HepG2 (cell line): Measurements from ENCODE around the gene NDUFC1. TPM values are rescaled to one million over a fixed set of nuclear protein-coding genes. Genes with fewer than 3 reads are reported as not detected.
A peak's percentile ranks its signal among the peaks of the same experiment; 100 is the strongest.

ENCODE experiments used
- EEA1 ChIP-seq: sonication (generic); formaldehyde crosslinking; IDR thresholded peaks from 2 replicates; pipeline ENCODE4 v1.5.1; 2020; ENCODE audit warnings: mild to moderate bottlenecking, missing genetic modification reagents, borderline replicate concordance
- HDAC2 ChIP-seq: sonication (generic); formaldehyde crosslinking; IDR thresholded peaks from 2 replicates; pipeline ENCODE4 v1.4.0; 2020; ENCODE audit warnings: missing genetic modification reagents
- HNRNPL ChIP-seq: fragments of 200-400 bp; formaldehyde crosslinking; IDR thresholded peaks from 2 replicates; pipeline ENCODE4 v1.6.1; 2017; ENCODE audit warnings: mild to moderate bottlenecking, low read depth, low read length
- KAT7 ChIP-seq: IDR thresholded peaks from 2 replicates; pipeline ENCODE4 v1.6.1; 2018; ENCODE audit warnings: borderline replicate concordance, missing compliant biosample characterization
- KDM2A ChIP-seq: sonication (generic); formaldehyde crosslinking; IDR thresholded peaks from 2 replicates; pipeline ENCODE4 v1.4.0; 2020; ENCODE audit warnings: low read depth, missing genetic modification reagents, borderline replicate concordance
- KDM3A ChIP-seq: IDR thresholded peaks from 2 replicates; pipeline ENCODE4 v1.6.1; 2018; ENCODE audit warnings: low read depth, missing compliant biosample characterization
- PAF1 ChIP-seq: IDR thresholded peaks from 2 replicates; pipeline ENCODE4 v1.6.1; 2016; ENCODE audit warnings: missing genetic modification reagents, missing compliant biosample characterization
- SOX5 ChIP-seq: IDR thresholded peaks from 2 replicates; pipeline ENCODE4 v1.6.1; 2016; ENCODE audit warnings: borderline replicate concordance
- SRY ChIP-seq: sonication (generic); formaldehyde crosslinking; IDR thresholded peaks from 2 replicates; pipeline ENCODE4 v1.8.0; 2022; ENCODE audit warnings: mild to moderate bottlenecking, missing genetic modification reagents
- YY1 ChIP-seq: IDR thresholded peaks from 2 replicates; pipeline ENCODE4 v1.6.1; 2011; ENCODE audit warnings: low read length, low read depth, moderate library complexity, mild to moderate bottlenecking; ENCODE audit not compliant: insufficient read depth, insufficient replicate concordance
- ZBTB8A ChIP-seq: sonication (generic); formaldehyde crosslinking; IDR thresholded peaks from 2 replicates; pipeline ENCODE4 v1.4.0; 2020; ENCODE audit warnings: mild to moderate bottlenecking, low read depth, missing genetic modification reagents, borderline replicate concordance
- ZMYM3 ChIP-seq: sonication (generic); formaldehyde crosslinking; IDR thresholded peaks from 2 replicates; pipeline ENCODE4 v1.5.1; 2020; ENCODE audit warnings: mild to moderate bottlenecking, missing genetic modification reagents
- ZNF235 ChIP-seq: sonication (generic); formaldehyde crosslinking; IDR thresholded peaks from 2 replicates; pipeline ENCODE4 v1.8.1; 2023; ENCODE audit warnings: mild to moderate bottlenecking, missing genetic modification reagents, borderline replicate concordance
- ZNF24 ChIP-seq: fragments of 450-650 bp; IDR thresholded peaks from 2 replicates; pipeline ENCODE4 v1.6.1; 2017; ENCODE audit warnings: antibody characterized with exemption, mild to moderate bottlenecking
- ZNF292 ChIP-seq: sonication (generic); formaldehyde crosslinking; IDR thresholded peaks from 2 replicates; pipeline ENCODE4 v1.8.1; 2022; ENCODE audit warnings: mild to moderate bottlenecking, low read depth, missing genetic modification reagents, borderline replicate concordance
- ZNF30 ChIP-seq: sonication (generic); formaldehyde crosslinking; IDR thresholded peaks from 2 replicates; pipeline ENCODE4 v1.5.0; 2020; ENCODE audit warnings: mild to moderate bottlenecking, missing genetic modification reagents
- ZNF749 ChIP-seq: sonication (generic); formaldehyde crosslinking; IDR thresholded peaks from 2 replicates; pipeline ENCODE4 v1.8.0; 2022; ENCODE audit warnings: mild to moderate bottlenecking, missing genetic modification reagents, moderate library complexity, borderline replicate concordance
- polyA plus RNA-seq, 8 experiments: library from polyadenylated mRNA; depleted of rRNA in 3 of 8; stranded (reverse) in 7 of 8; unstranded in 1 of 8; fragments of >200 nt; fragmentation: Illumina TruSeq in 4 of 8; extraction: Trizol in 4 of 8; gene quantifications; 2 replicates each; pipeline versions ENCODE4 v1.2.1 to v1.2.3, GENCODE V29; 2011 to 2016; ENCODE audit warnings: low read depth in 4 of 8, missing spikeins in 1 of 8, mixed read lengths in 1 of 8; ENCODE audit not compliant: insufficient read depth in 1 of 8
- total RNA-seq, 5 experiments: library from RNA; depleted of rRNA; stranded (reverse); fragments of >200 nt; fragmentation: Illumina TruSeq; extraction: Trizol; gene quantifications; 2 replicates each; pipeline ENCODE4 v1.2.3, GENCODE V29; 2016; ENCODE audit warnings: low read depth in 1 of 5
- TF ChIP-seq, protein P1 (sequence below): sonication (generic); formaldehyde crosslinking; IDR thresholded peaks from 2 replicates; pipeline ENCODE4 v1.9.0; 2022; ENCODE audit warnings: low read depth, missing genetic modification reagents
- TF ChIP-seq, protein P2 (sequence below): sonication (generic); formaldehyde crosslinking; IDR thresholded peaks from 2 replicates; pipeline ENCODE4 v1.5.0; 2020; ENCODE audit warnings: missing genetic modification reagents
- TF ChIP-seq, protein P3 (sequence below): sonication (generic); formaldehyde crosslinking; IDR thresholded peaks from 2 replicates; pipeline ENCODE4 v1.8.0; 2022; ENCODE audit warnings: mild to moderate bottlenecking, missing genetic modification reagents; ENCODE audit not compliant: insufficient replicate concordance
- TF ChIP-seq, protein P4 (sequence below): sonication (generic); formaldehyde crosslinking; IDR thresholded peaks from 2 replicates; pipeline ENCODE4 v1.9.0; 2021; ENCODE audit warnings: missing genetic modification reagents, borderline replicate concordance

The NDUFC1 gene
- total and polyA plus RNA-seq, 2 of the 13 experiments (the other 11 are each of a cell fraction or from before 2014, with no cell fraction given), result 43.4 to 96.4 TPM

DNA sequence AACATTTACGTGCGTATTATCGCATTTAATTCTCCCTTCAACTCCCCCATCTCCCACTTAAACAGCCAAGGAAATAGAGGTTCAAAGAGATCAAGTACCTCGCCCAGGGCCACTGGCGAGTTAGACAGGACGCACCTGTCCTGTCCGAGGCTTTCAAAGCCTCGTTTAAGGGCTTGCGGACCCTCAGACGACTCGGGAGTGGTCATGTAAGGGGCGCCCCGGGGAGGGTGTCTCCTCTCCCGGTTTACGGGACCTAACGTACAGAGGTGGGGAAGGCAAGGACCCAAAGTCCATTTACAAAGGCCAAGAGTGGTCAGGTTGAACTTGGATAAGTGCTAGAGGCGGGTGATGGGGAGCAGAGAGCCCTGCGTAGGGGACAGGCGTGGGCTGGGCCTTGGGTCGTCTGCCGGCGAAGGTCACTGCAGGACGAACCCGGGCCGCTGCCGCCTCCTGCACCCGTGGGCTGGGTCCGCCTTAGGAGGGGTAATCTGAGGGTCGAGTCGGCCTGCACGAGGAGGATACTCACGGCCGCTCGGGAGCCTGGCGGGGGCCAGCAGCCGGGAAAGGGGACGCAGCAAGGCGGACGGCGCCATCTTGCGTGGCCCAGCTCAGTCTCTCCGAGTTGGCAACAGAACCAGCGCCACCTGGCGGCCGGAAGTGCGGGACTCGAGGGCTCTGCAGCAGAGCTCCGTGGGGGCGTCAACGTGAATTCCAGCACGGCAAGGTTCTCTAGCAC lies 6.9 kb downstream of the NDUFC1 start (continued):
- TF ChIP-seq, protein P1, sequence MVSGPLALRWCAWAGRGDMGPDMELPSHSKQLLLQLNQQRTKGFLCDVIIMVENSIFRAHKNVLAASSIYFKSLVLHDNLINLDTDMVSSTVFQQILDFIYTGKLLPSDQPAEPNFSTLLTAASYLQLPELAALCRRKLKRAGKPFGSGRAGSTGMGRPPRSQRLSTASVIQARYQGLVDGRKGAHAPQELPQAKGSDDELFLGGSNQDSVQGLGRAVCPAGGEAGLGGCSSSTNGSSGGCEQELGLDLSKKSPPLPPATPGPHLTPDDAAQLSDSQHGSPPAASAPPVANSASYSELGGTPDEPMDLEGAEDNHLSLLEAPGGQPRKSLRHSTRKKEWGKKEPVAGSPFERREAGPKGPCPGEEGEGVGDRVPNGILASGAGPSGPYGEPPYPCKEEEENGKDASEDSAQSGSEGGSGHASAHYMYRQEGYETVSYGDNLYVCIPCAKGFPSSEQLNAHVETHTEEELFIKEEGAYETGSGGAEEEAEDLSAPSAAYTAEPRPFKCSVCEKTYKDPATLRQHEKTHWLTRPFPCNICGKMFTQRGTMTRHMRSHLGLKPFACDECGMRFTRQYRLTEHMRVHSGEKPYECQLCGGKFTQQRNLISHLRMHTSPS (CRISPR knock-in tag), result peak; percentile 19; the same call in 1 of the 2 replicates
- no peak; the same call in 1 of the 2 replicates for TF ChIP-seq SOX5
- peak; percentile 58 for TF ChIP-seq SRY (CRISPR knock-in tag)
- no peak; the same call in 1 of the 2 replicates for TF ChIP-seq EEA1 (CRISPR knock-in tag)
- TF ChIP-seq YY1, result peak; percentile 98
- TF ChIP-seq ZNF235, result no peak
- TF ChIP-seq ZBTB8A, result 0 out of 2 replicates have a peak, but pooled peaks have one; percentile 45
- peak; percentile 88; the same call in 1 of the 2 replicates for TF ChIP-seq ZNF292
- TF ChIP-seq KDM2A (CRISPR knock-in tag), result peak; percentile 92
- peak; percentile 41; the same call in 1 of the 2 replicates for TF ChIP-seq ZMYM3 (CRISPR knock-in tag)
- TF ChIP-seq PAF1 (CRISPR knock-in tag), result no peak
- TF ChIP-seq HNRNPL, result no peak
- peak; percentile 82 for TF ChIP-seq KAT7 (CRISPR knock-in tag)
- TF ChIP-seq ZNF749 (CRISPR knock-in tag), result no peak
- no peak for TF ChIP-seq ZNF30 (CRISPR knock-in tag)
- TF ChIP-seq HDAC2, result peak; percentile 46
- TF ChIP-seq, protein P2, sequence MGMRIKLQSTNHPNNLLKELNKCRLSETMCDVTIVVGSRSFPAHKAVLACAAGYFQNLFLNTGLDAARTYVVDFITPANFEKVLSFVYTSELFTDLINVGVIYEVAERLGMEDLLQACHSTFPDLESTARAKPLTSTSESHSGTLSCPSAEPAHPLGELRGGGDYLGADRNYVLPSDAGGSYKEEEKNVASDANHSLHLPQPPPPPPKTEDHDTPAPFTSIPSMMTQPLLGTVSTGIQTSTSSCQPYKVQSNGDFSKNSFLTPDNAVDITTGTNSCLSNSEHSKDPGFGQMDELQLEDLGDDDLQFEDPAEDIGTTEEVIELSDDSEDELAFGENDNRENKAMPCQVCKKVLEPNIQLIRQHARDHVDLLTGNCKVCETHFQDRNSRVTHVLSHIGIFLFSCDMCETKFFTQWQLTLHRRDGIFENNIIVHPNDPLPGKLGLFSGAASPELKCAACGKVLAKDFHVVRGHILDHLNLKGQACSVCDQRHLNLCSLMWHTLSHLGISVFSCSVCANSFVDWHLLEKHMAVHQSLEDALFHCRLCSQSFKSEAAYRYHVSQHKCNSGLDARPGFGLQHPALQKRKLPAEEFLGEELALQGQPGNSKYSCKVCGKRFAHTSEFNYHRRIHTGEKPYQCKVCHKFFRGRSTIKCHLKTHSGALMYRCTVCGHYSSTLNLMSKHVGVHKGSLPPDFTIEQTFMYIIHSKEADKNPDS, result no peak
- TF ChIP-seq ZNF24, result no peak
- TF ChIP-seq, protein P3, sequence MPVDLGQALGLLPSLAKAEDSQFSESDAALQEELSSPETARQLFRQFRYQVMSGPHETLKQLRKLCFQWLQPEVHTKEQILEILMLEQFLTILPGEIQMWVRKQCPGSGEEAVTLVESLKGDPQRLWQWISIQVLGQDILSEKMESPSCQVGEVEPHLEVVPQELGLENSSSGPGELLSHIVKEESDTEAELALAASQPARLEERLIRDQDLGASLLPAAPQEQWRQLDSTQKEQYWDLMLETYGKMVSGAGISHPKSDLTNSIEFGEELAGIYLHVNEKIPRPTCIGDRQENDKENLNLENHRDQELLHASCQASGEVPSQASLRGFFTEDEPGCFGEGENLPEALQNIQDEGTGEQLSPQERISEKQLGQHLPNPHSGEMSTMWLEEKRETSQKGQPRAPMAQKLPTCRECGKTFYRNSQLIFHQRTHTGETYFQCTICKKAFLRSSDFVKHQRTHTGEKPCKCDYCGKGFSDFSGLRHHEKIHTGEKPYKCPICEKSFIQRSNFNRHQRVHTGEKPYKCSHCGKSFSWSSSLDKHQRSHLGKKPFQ (CRISPR knock-in tag), result peak; percentile 76
- TF ChIP-seq KDM3A (CRISPR knock-in tag), result peak; percentile 68; the same call in 1 of the 2 replicates
- TF ChIP-seq, protein P4, sequence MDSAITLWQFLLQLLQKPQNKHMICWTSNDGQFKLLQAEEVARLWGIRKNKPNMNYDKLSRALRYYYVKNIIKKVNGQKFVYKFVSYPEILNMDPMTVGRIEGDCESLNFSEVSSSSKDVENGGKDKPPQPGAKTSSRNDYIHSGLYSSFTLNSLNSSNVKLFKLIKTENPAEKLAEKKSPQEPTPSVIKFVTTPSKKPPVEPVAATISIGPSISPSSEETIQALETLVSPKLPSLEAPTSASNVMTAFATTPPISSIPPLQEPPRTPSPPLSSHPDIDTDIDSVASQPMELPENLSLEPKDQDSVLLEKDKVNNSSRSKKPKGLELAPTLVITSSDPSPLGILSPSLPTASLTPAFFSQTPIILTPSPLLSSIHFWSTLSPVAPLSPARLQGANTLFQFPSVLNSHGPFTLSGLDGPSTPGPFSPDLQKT, result peak; percentile 97; the same call in 1 of the 2 replicates
